GM23338 (cell line): ENCODE measurements around the gene MMP27. TPM values are rescaled to one million over a fixed set of nuclear protein-coding genes. Genes with fewer than 3 reads are reported as not detected.

Experiments used
- ATAC-seq: fragments of 200-7000 bp; cut with Tn5 transposase; 3 replicates; pipeline ENCODE4 v1.9.1; 2020
- DNase-seq: peaks from one replicate; pipeline ENCODE4 v3.0.0-alpha.2; 2015; ENCODE audit warnings: low spot score
- H2AFZ ChIP-seq: fragments of 200-600 bp; sonication (generic); 2 replicates; pipeline ENCODE4 v1.8.0; 2016; ENCODE audit warnings: antibody characterized with exemption, mild to moderate bottlenecking, moderate library complexity
- H3F3A ChIP-seq: fragments of 200-600 bp; sonication (generic); replicated peaks from 2 replicates; pipeline ENCODE4 v1.8.0; 2017; ENCODE audit warnings: antibody characterized with exemption, mixed run types, low read depth
- H3K27ac ChIP-seq: fragments of 200-600 bp; sonication (generic); 2 replicates; pipeline ENCODE4 v1.6.1; 2016; ENCODE audit warnings: low read depth
- H3K27me3 ChIP-seq: fragments of 200-600 bp; sonication (generic); 2 replicates; pipeline ENCODE4 v1.8.0; 2016; ENCODE audit warnings: mild to moderate bottlenecking, mixed run types, moderate library complexity; ENCODE audit not compliant: insufficient read depth
- H3K36me3 ChIP-seq: fragments of 200-600 bp; sonication (generic); 2 replicates; pipeline ENCODE4 v1.8.0; 2016; ENCODE audit warnings: mild to moderate bottlenecking; ENCODE audit not compliant: insufficient read depth
- H3K4me1 ChIP-seq: fragments of 200-600 bp; sonication (generic); 2 replicates; pipeline ENCODE4 v1.8.0; 2016; ENCODE audit warnings: mild to moderate bottlenecking, moderate library complexity; ENCODE audit not compliant: insufficient read depth
- H3K4me2 ChIP-seq: fragments of 200-600 bp; sonication (generic); 2 replicates; pipeline ENCODE4 v1.7.1; 2017; ENCODE audit warnings: mixed run types
- H3K4me3 ChIP-seq: fragments of 200-600 bp; sonication (generic); 2 replicates; pipeline ENCODE4 v1.6.1; 2016; ENCODE audit warnings: mixed run types
- H3K79me2 ChIP-seq: fragments of 200-600 bp; sonication (generic); replicated peaks from 2 replicates; pipeline ENCODE4 v1.8.0; 2017; ENCODE audit warnings: mild to moderate bottlenecking; ENCODE audit not compliant: insufficient read depth
- H3K9me2 ChIP-seq: fragments of 200-600 bp; sonication (generic); 2 replicates; pipeline ENCODE4 v1.8.0; 2017; ENCODE audit not compliant: insufficient read depth
- H4K20me1 ChIP-seq: fragments of 200-600 bp; sonication (generic); replicated peaks from 2 replicates; pipeline ENCODE4 v1.8.0; 2017; ENCODE audit warnings: mild to moderate bottlenecking; ENCODE audit not compliant: insufficient read depth
- H3K27ac Mint-ChIP-seq: 2 replicates; pipeline ENCODE4 v1.8.0; 2020; ENCODE audit warnings: inconsistent platforms, mild to moderate bottlenecking, moderate library complexity, mixed read lengths
- H3K27me3 Mint-ChIP-seq: 3 replicates; pipeline ENCODE4 v1.8.0; 2022; ENCODE audit warnings: low read depth, mild to moderate bottlenecking, moderate library complexity, mixed read lengths, inconsistent platforms; ENCODE audit not compliant: insufficient read depth, poor library complexity
- H3K36me3 Mint-ChIP-seq: 3 replicates; pipeline ENCODE4 v1.8.0; 2021; ENCODE audit warnings: low read depth, mild to moderate bottlenecking, inconsistent platforms, moderate library complexity, mixed read lengths
- H3K4me1 Mint-ChIP-seq: 3 replicates; pipeline ENCODE4 v1.8.0; 2020; ENCODE audit warnings: mild to moderate bottlenecking, inconsistent platforms, mixed read lengths
- H3K4me3 Mint-ChIP-seq: 3 replicates; pipeline ENCODE4 v1.8.0; 2021; ENCODE audit warnings: moderate library complexity, mild to moderate bottlenecking, inconsistent platforms, mixed read lengths
- H3K9me3 Mint-ChIP-seq: 3 replicates; pipeline ENCODE4 v1.8.0; 2020; ENCODE audit warnings: moderate library complexity, mild to moderate bottlenecking, inconsistent platforms, mixed read lengths
- CREB1 ChIP-seq: fragments of 250-450 bp; sonication (Bioruptor Pico); IDR thresholded peaks from 2 replicates; pipeline ENCODE4 v1.5.0; 2020; ENCODE audit warnings: low read depth, mild to moderate bottlenecking, moderate library complexity
- CTCF ChIP-seq, 2 experiments: fragments of 200-600 bp in 1 of 2; sonication (generic) in 1 of 2; conservative IDR thresholded peaks; 2 replicates each; pipeline versions ENCODE4 v1.5.1 to v1.6.1; 2016 to 2017; ENCODE audit warnings: antibody characterized with exemption in 2 of 2, low read depth in 2 of 2, mild to moderate bottlenecking in 2 of 2, moderate library complexity in 1 of 2
- ETS1 ChIP-seq: IDR thresholded peaks from 2 replicates; pipeline ENCODE4 v1.6.1; 2016; ENCODE audit warnings: antibody characterized with exemption
- EZH2 ChIP-seq: fragments of 200-600 bp; sonication (generic); IDR thresholded peaks from one replicate; pipeline ENCODE4 v1.8.0; 2017; ENCODE audit warnings: antibody characterized with exemption, mild to moderate bottlenecking, low read depth; ENCODE audit not compliant: unreplicated experiment
- JUNB ChIP-seq: IDR thresholded peaks from one replicate; pipeline ENCODE4 v1.6.1; 2016; ENCODE audit warnings: antibody characterized with exemption; ENCODE audit not compliant: unreplicated experiment
- NANOG ChIP-seq: IDR thresholded peaks from 2 replicates; pipeline ENCODE4 v1.6.1; 2016; ENCODE audit warnings: antibody characterized with exemption, borderline replicate concordance
- POLR2AphosphoS5 ChIP-seq: IDR thresholded peaks from 2 replicates; pipeline ENCODE4 v1.6.1; 2016; ENCODE audit warnings: antibody characterized with exemption, low read depth
- REST ChIP-seq: IDR thresholded peaks from one replicate; pipeline ENCODE4 v1.6.1; 2018; ENCODE audit warnings: antibody characterized with exemption; ENCODE audit not compliant: unreplicated experiment
- STAT1 ChIP-seq: IDR thresholded peaks from one replicate; pipeline ENCODE4 v1.6.1; 2016; ENCODE audit warnings: antibody characterized with exemption; ENCODE audit not compliant: unreplicated experiment
- ZNF114 ChIP-seq: fragments of 250-450 bp; sonication (Bioruptor Pico); IDR thresholded peaks from 2 replicates; pipeline ENCODE4 v1.5.0; 2020; ENCODE audit warnings: mild to moderate bottlenecking, moderate library complexity
- ZNF331 ChIP-seq: fragments of 250-450 bp; sonication (Bioruptor Pico); IDR thresholded peaks from 2 replicates; pipeline ENCODE4 v1.5.0; 2020; ENCODE audit warnings: low read depth, mild to moderate bottlenecking, moderate library complexity
- ZNF462 ChIP-seq: fragments of 250-450 bp; sonication (Bioruptor Pico); IDR thresholded peaks from 2 replicates; pipeline ENCODE4 v1.5.0; 2020; ENCODE audit warnings: mild to moderate bottlenecking, moderate library complexity
- polyA plus RNA-seq: library from polyadenylated mRNA; unstranded; fragments of >200 nt; fragmentation: Nextera tagmentation; extraction: Ambion mirVana; gene quantifications from 2 replicates; pipeline ENCODE4 v1.2.1, GENCODE V29; 2016
- total RNA-seq: library from RNA; depleted of rRNA; stranded (reverse); fragments of >200 nt; shearing (Covaris generic); gene quantifications from 2 replicates; pipeline ENCODE4 v1.2.3, GENCODE V29; 2014

Gene MMP27
- total and polyA plus RNA-seq, 2 experiments from 2014 or later: not detected

- no peak overlapping the region for H3K4me3 ChIP-seq
- H3K79me2 ChIP-seq: no peaks in the 10 kb centered on the region
- peaks cover 37% of the 10 kb centered on the region for H3K4me1 Mint-ChIP-seq
- TF ChIP-seq EZH2 (no peak), ZNF331 (CRISPR knock-in tag) (no peak), STAT1 (no peak), JUNB (no peak), CREB1 (no peak), REST (no peak), ZNF114 (CRISPR knock-in tag) (no peak), POLR2AphosphoS5 (no peak), CTCF (conservative IDR thresholded peaks at IDR 0.05; ENCODE audit: low read depth in 2 of 2) (no peak), NANOG (no peak), ZNF462 (CRISPR knock-in tag) (no peak), ETS1 (no peak)
- H3K9me2 ChIP-seq: no peaks in the 10 kb centered on the region
- peaks cover 23% of the 10 kb centered on the region for H3K4me1 ChIP-seq
- ATAC-seq (no peak), DNase-seq (no peak)
- no peaks in the 10 kb centered on the region for H3F3A ChIP-seq
- H3K27ac ChIP-seq: no peak overlapping the region
- no peak overlapping the region for H3K4me2 ChIP-seq
- H3K36me3 ChIP-seq: no peaks in the 10 kb centered on the region
- H3K27me3 ChIP-seq: no peaks in the 10 kb centered on the region
- H2AFZ ChIP-seq: no peak overlapping the region
- H4K20me1 ChIP-seq: no peaks in the 10 kb centered on the region
- H3K9me3 Mint-ChIP-seq: peaks cover 4% of the 10 kb centered on the region
- H3K27me3 Mint-ChIP-seq: no peaks in the 10 kb centered on the region
- H3K27ac Mint-ChIP-seq: no peak overlapping the region
- H3K4me3 Mint-ChIP-seq: no peak overlapping the region
- peaks cover 6% of the 10 kb centered on the region; the same call in 1 of the 3 replicates for H3K36me3 Mint-ChIP-seq
Measured at GRCh38 chr11:102680945-102681344, 24.6 kb downstream of the MMP27 start.
